ENCODE measurements around the gene PCDH15.

Gene PCDH15

GRCh38 chr10:54094321-54094720 lies 706.7 kb downstream of the PCDH15 start:
- peaks cover 4 to 15% of the 10 kb centered on the region in 2 donors for H3K9me3 Mint-ChIP-seq
- no peaks in the 10 kb centered on the region for H3K27me3 Mint-ChIP-seq

GRCh38 chr10:54091237-54091636 lies 709.8 kb downstream of the PCDH15 start:
- no peak overlapping the region for H3K4me3 Mint-ChIP-seq

More at GRCh38 chr10:54094321-54094720, 706.7 kb downstream of the PCDH15 start:
- H3K4me1 Mint-ChIP-seq (ENCODE audit: low read depth in 2 of 2): no peaks in the 10 kb centered on the region
- no peak overlapping the region for H3K4me3 Mint-ChIP-seq
- H3K36me3 Mint-ChIP-seq (ENCODE audit: insufficient read depth): peaks cover 3% of the 10 kb centered on the region
- DNase-seq (no peak), ATAC-seq (replicated peaks) (no peak)
- no peak overlapping the region for H3K27ac Mint-ChIP-seq

GRCh38 chr10:54081950-54082349 lies 719.1 kb downstream of the PCDH15 start:
- no peak overlapping the region for H3K27ac Mint-ChIP-seq

More at GRCh38 chr10:54091237-54091636, 709.8 kb downstream of the PCDH15 start:
- H3K27ac Mint-ChIP-seq: no peak overlapping the region
- no peaks in the 10 kb centered on the region for H3K27me3 Mint-ChIP-seq
- ATAC-seq (replicated peaks) (no peak), DNase-seq (no peak)
- H3K36me3 Mint-ChIP-seq (ENCODE audit: insufficient read depth): peaks cover 3% of the 10 kb centered on the region
- H3K9me3 Mint-ChIP-seq: peaks cover 4 to 15% of the 10 kb centered on the region in 2 donors
- no peaks in the 10 kb centered on the region for H3K4me1 Mint-ChIP-seq (ENCODE audit: low read depth in 2 of 2)

GRCh38 chr10:54067361-54067760 lies 733.7 kb downstream of the PCDH15 start:
- Mint-ChIP-seq H3K27me3 (no peaks in the 10 kb centered on the region), H3K36me3 (ENCODE audit: insufficient read depth) (no peaks in the 10 kb centered on the region), H3K27ac (no peak overlapping the region), H3K4me3 (no peak overlapping the region), H3K4me1 (ENCODE audit: low read depth in 2 of 2) (no peaks in the 10 kb centered on the region), H3K9me3 (peaks cover 0 to 3% of the 10 kb centered on the region in 2 donors)
- no peak for DNase-seq
- ATAC-seq (replicated peaks): no peak

More at GRCh38 chr10:54081950-54082349, 719.1 kb downstream of the PCDH15 start:
- peaks cover 0 to 4% of the 10 kb centered on the region in 2 donors for H3K9me3 Mint-ChIP-seq
- H3K27me3 Mint-ChIP-seq: no peaks in the 10 kb centered on the region
- no peaks in the 10 kb centered on the region for H3K4me1 Mint-ChIP-seq (ENCODE audit: low read depth in 2 of 2)
- ATAC-seq (replicated peaks) (no peak), DNase-seq (no peak)
- no peak overlapping the region for H3K4me3 Mint-ChIP-seq
- H3K36me3 Mint-ChIP-seq (ENCODE audit: insufficient read depth): no peaks in the 10 kb centered on the region

GRCh38 chr10:54066646-54067045 lies 734.4 kb downstream of the PCDH15 start:
- Mint-ChIP-seq H3K27ac (no peak overlapping the region), H3K4me3 (no peak overlapping the region), H3K4me1 (ENCODE audit: low read depth in 2 of 2) (no peaks in the 10 kb centered on the region), H3K27me3 (no peaks in the 10 kb centered on the region), H3K9me3 (peaks cover 0 to 3% of the 10 kb centered on the region in 2 donors), H3K36me3 (ENCODE audit: insufficient read depth) (no peaks in the 10 kb centered on the region)
- DNase-seq (no peak), ATAC-seq (replicated peaks) (no peak)

GRCh38 chr10:54065106-54065505 lies 735.9 kb downstream of the PCDH15 start:
- Mint-ChIP-seq H3K27ac (no peak overlapping the region), H3K27me3 (no peaks in the 10 kb centered on the region), H3K36me3 (ENCODE audit: insufficient read depth) (no peaks in the 10 kb centered on the region), H3K4me3 (no peak overlapping the region), H3K4me1 (ENCODE audit: low read depth in 2 of 2) (no peaks in the 10 kb centered on the region), H3K9me3 (peaks cover 0 to 4% of the 10 kb centered on the region in 2 donors)
- ATAC-seq (replicated peaks) (no peak), DNase-seq (no peak)

GRCh38 chr10:54064215-54064614 lies 736.8 kb downstream of the PCDH15 start:
- no peaks in the 10 kb centered on the region for H3K27me3 Mint-ChIP-seq
- H3K36me3 Mint-ChIP-seq (ENCODE audit: insufficient read depth): no peaks in the 10 kb centered on the region
- H3K4me1 Mint-ChIP-seq (ENCODE audit: low read depth in 2 of 2): no peaks in the 10 kb centered on the region
- H3K27ac Mint-ChIP-seq: no peak overlapping the region
- H3K9me3 Mint-ChIP-seq: peaks cover 4 to 5% of the 10 kb centered on the region in 2 donors
- H3K4me3 Mint-ChIP-seq: no peak overlapping the region
- ATAC-seq (replicated peaks): no peak
- DNase-seq: no peak

GRCh38 chr10:54063514-54063913 lies 737.5 kb downstream of the PCDH15 start:
- ATAC-seq (replicated peaks): no peak
- H3K27ac Mint-ChIP-seq: no peak overlapping the region
- H3K9me3 Mint-ChIP-seq: peaks cover 4 to 7% of the 10 kb centered on the region in 2 donors

GRCh38 chr10:54060572-54060971 lies 740.5 kb downstream of the PCDH15 start:
- ATAC-seq (replicated peaks) (no peak), DNase-seq (no peak)
- no peaks in the 10 kb centered on the region for H3K4me1 Mint-ChIP-seq (ENCODE audit: low read depth in 2 of 2)
- no peaks in the 10 kb centered on the region for H3K27me3 Mint-ChIP-seq
- no peaks in the 10 kb centered on the region for H3K36me3 Mint-ChIP-seq (ENCODE audit: insufficient read depth)
- no peak overlapping the region for H3K4me3 Mint-ChIP-seq
- peaks cover 7 to 11% of the 10 kb centered on the region in 2 donors for H3K9me3 Mint-ChIP-seq
- no peak overlapping the region for H3K27ac Mint-ChIP-seq

More at GRCh38 chr10:54063514-54063913, 737.5 kb downstream of the PCDH15 start:
- H3K27me3 Mint-ChIP-seq: no peaks in the 10 kb centered on the region
- no peaks in the 10 kb centered on the region for H3K4me1 Mint-ChIP-seq (ENCODE audit: low read depth in 2 of 2)
- no peak overlapping the region for H3K4me3 Mint-ChIP-seq
- DNase-seq: no peak
- H3K36me3 Mint-ChIP-seq (ENCODE audit: insufficient read depth): no peaks in the 10 kb centered on the region

- H3K4me1 Mint-ChIP-seq (ENCODE audit: low read depth in 2 of 2): no peaks in the 10 kb centered on the region
- no peak overlapping the region for H3K4me3 Mint-ChIP-seq
- DNase-seq (no peak), ATAC-seq (replicated peaks) (no peak)
- peaks cover 11 to 15% of the 10 kb centered on the region in 2 donors for H3K9me3 Mint-ChIP-seq
- H3K27ac Mint-ChIP-seq: no peak overlapping the region
- no peaks in the 10 kb centered on the region for H3K27me3 Mint-ChIP-seq
- no peaks in the 10 kb centered on the region for H3K36me3 Mint-ChIP-seq (ENCODE audit: insufficient read depth)
Measured at GRCh38 chr10:54057357-54057756, 743.7 kb downstream of the PCDH15 start.

- H3K4me3 Mint-ChIP-seq: no peak overlapping the region
Measured at GRCh38 chr10:54026340-54026739, 774.7 kb downstream of the PCDH15 start.

GRCh38 chr10:54011117-54011516 lies 789.9 kb downstream of the PCDH15 start:
- Mint-ChIP-seq H3K4me3 (no peak overlapping the region), H3K36me3 (ENCODE audit: insufficient read depth) (no peaks in the 10 kb centered on the region), H3K27ac (no peak overlapping the region), H3K27me3 (no peaks in the 10 kb centered on the region), H3K4me1 (ENCODE audit: low read depth in 2 of 2) (no peaks in the 10 kb centered on the region), H3K9me3 (peaks cover 12 to 46% of the 10 kb centered on the region in 2 donors)
- DNase-seq (no peak), ATAC-seq (replicated peaks) (no peak)

More at GRCh38 chr10:54026340-54026739, 774.7 kb downstream of the PCDH15 start:
- Mint-ChIP-seq H3K4me1 (ENCODE audit: low read depth in 2 of 2) (no peaks in the 10 kb centered on the region), H3K36me3 (ENCODE audit: insufficient read depth) (no peaks in the 10 kb centered on the region), H3K9me3 (peaks cover 0 to 2% of the 10 kb centered on the region in 2 donors), H3K27ac (no peak overlapping the region), H3K27me3 (no peaks in the 10 kb centered on the region)
- DNase-seq (no peak), ATAC-seq (replicated peaks) (no peak)

- no peak for DNase-seq
- no peaks in the 10 kb centered on the region for H3K36me3 Mint-ChIP-seq (ENCODE audit: insufficient read depth)
- H3K9me3 Mint-ChIP-seq: peaks cover 10 to 41% of the 10 kb centered on the region in 2 donors
- no peak for ATAC-seq (replicated peaks)
- no peaks in the 10 kb centered on the region for H3K4me1 Mint-ChIP-seq (ENCODE audit: low read depth in 2 of 2)
- no peak overlapping the region for H3K27ac Mint-ChIP-seq
- no peaks in the 10 kb centered on the region for H3K27me3 Mint-ChIP-seq
- H3K4me3 Mint-ChIP-seq: no peak overlapping the region
Measured at GRCh38 chr10:54010337-54010933, 790.6 kb downstream of the PCDH15 start.

- Mint-ChIP-seq H3K4me3 (no peak overlapping the region), H3K36me3 (ENCODE audit: insufficient read depth) (no peaks in the 10 kb centered on the region), H3K27ac (no peak overlapping the region), H3K9me3 (peaks cover 13 to 38% of the 10 kb centered on the region in 2 donors), H3K27me3 (no peaks in the 10 kb centered on the region), H3K4me1 (ENCODE audit: low read depth in 2 of 2) (no peaks in the 10 kb centered on the region)
- DNase-seq (no peak), ATAC-seq (replicated peaks) (no peak)
Measured at GRCh38 chr10:54009672-54010071, 791.4 kb downstream of the PCDH15 start.

Measured in effector memory CD8-positive, alpha-beta T cell (primary cell).